ENCODE measurements around the gene SERPINA1.

DNA sequence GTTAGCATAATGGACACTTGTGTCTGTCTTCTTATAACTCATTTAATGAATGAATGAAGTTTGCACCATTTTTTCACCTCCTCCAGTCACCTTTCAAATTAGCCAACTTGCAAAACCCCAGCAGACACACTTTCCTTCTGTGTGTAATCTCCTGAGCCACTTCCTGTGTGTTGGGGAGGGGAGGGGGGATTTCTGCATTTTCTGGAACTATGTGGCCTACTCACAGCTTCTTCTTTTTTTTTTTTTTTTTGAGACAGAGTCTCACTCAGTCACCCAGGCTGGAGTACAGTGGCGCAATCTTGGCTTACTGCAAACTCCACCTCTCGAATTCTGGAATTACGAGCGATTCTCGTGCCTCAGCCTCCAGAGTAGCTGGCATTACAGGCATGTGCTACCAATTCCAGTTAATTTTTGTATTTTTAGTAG, 4.1 kb upstream of the SERPINA1 start:
- TF ChIP-seq, protein P1, sequence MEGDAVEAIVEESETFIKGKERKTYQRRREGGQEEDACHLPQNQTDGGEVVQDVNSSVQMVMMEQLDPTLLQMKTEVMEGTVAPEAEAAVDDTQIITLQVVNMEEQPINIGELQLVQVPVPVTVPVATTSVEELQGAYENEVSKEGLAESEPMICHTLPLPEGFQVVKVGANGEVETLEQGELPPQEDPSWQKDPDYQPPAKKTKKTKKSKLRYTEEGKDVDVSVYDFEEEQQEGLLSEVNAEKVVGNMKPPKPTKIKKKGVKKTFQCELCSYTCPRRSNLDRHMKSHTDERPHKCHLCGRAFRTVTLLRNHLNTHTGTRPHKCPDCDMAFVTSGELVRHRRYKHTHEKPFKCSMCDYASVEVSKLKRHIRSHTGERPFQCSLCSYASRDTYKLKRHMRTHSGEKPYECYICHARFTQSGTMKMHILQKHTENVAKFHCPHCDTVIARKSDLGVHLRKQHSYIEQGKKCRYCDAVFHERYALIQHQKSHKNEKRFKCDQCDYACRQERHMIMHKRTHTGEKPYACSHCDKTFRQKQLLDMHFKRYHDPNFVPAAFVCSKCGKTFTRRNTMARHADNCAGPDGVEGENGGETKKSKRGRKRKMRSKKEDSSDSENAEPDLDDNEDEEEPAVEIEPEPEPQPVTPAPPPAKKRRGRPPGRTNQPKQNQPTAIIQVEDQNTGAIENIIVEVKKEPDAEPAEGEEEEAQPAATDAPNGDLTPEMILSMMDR (IDR thresholded peaks at IDR 0.05 in 2 of 3, conservative IDR thresholded peaks at IDR 0.05 in 1 of 3; ENCODE audit: borderline replicate concordance in 1 of 3, insufficient read depth in 1 of 3, low read depth in 2 of 3, low read length in 2 of 3), result no peak
- TF ChIP-seq, protein P2, sequence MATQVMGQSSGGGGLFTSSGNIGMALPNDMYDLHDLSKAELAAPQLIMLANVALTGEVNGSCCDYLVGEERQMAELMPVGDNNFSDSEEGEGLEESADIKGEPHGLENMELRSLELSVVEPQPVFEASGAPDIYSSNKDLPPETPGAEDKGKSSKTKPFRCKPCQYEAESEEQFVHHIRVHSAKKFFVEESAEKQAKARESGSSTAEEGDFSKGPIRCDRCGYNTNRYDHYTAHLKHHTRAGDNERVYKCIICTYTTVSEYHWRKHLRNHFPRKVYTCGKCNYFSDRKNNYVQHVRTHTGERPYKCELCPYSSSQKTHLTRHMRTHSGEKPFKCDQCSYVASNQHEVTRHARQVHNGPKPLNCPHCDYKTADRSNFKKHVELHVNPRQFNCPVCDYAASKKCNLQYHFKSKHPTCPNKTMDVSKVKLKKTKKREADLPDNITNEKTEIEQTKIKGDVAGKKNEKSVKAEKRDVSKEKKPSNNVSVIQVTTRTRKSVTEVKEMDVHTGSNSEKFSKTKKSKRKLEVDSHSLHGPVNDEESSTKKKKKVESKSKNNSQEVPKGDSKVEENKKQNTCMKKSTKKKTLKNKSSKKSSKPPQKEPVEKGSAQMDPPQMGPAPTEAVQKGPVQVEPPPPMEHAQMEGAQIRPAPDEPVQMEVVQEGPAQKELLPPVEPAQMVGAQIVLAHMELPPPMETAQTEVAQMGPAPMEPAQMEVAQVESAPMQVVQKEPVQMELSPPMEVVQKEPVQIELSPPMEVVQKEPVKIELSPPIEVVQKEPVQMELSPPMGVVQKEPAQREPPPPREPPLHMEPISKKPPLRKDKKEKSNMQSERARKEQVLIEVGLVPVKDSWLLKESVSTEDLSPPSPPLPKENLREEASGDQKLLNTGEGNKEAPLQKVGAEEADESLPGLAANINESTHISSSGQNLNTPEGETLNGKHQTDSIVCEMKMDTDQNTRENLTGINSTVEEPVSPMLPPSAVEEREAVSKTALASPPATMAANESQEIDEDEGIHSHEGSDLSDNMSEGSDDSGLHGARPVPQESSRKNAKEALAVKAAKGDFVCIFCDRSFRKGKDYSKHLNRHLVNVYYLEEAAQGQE (IDR thresholded peaks at IDR 0.05; ENCODE audit: low read depth), result no peak
- TF ChIP-seq POLR2A (IDR thresholded peaks at IDR 0.05; ENCODE audit: borderline replicate concordance, extremely low read depth, insufficient read depth, insufficient read length) (no peak), YY1 (IDR thresholded peaks at IDR 0.05; ENCODE audit: extremely low read depth, insufficient replicate concordance, low read depth, low read length) (no peak), EGR1 (IDR thresholded peaks at IDR 0.05; ENCODE audit: low read depth) (no peak), EZH2phosphoT487 (IDR thresholded peaks at IDR 0.05; ENCODE audit: borderline replicate concordance) (no peak), RAD21 (IDR thresholded peaks at IDR 0.05; ENCODE audit: low read depth) (no peak)

Measured in HCT116 (cell line).